Keratinocyte (primary cell): ENCODE measurements around the gene SATB2. TPM values are rescaled to one million over a fixed set of nuclear protein-coding genes. Genes with fewer than 3 reads are reported as not detected.

Experiments
- DNase-seq: peaks from one replicate; pipeline ENCODE4 v3.0.0-alpha.2; 2011; ENCODE audit warnings: low read depth, missing footprints, low spot score
- FAIRE-seq: peaks from 2 replicates; lab custom pipeline; 2011; peaks lifted over from hg19 to GRCh38; lab: Jason Lieb, UNC
- H2AFZ ChIP-seq: 2 replicates; pipeline ENCODE4 v1.6.0; 2012; ENCODE audit warnings: low read length, control low read depth, inconsistent platforms; ENCODE audit not compliant: control insufficient read depth
- H3K27ac ChIP-seq: 2 replicates; pipeline ENCODE4 v1.5.1; 2011; ENCODE audit warnings: low read length; ENCODE audit not compliant: control insufficient read depth, insufficient read depth
- H3K27me3 ChIP-seq: 3 replicates; pipeline ENCODE4 v1.6.0; 2011; ENCODE audit warnings: low read length; ENCODE audit not compliant: control insufficient read depth, insufficient read depth; ENCODE audit errors: extremely low read depth
- H3K36me3 ChIP-seq, 2 experiments: 2 replicates in 1 of 2; 3 replicates in 1 of 2; pipeline ENCODE4 v1.5.1; 2011; ENCODE audit warnings: low read length in 2 of 2, mild to moderate bottlenecking in 1 of 2; ENCODE audit not compliant: control insufficient read depth in 2 of 2, insufficient read depth in 2 of 2; ENCODE audit errors: extremely low read depth in 1 of 2
- H3K4me1 ChIP-seq: 3 replicates; pipeline ENCODE4 v1.5.1; 2011; ENCODE audit warnings: low read length; ENCODE audit not compliant: control insufficient read depth, insufficient read depth; ENCODE audit errors: extremely low read depth
- H3K4me2 ChIP-seq: 3 replicates; pipeline ENCODE4 v1.6.0; 2011; ENCODE audit warnings: low read depth, low read length; ENCODE audit not compliant: control insufficient read depth, insufficient read depth; ENCODE audit errors: extremely low read depth
- H3K4me3 ChIP-seq, 3 experiments: fragments of 200-600 bp in 1 of 3; sonication (generic) in 1 of 3; 2 replicates in 2 of 3; 3 replicates in 1 of 3; pipeline ENCODE4 v1.5.1; 2011 to 2016; ENCODE audit warnings: low read length in 3 of 3, mild to moderate bottlenecking in 3 of 3, control low read depth in 2 of 3, inconsistent platforms in 1 of 3, low read depth in 1 of 3, mixed read lengths in 1 of 3, mixed run types in 1 of 3, moderate library complexity in 1 of 3; ENCODE audit not compliant: control insufficient read depth in 2 of 3, insufficient read depth in 2 of 3; ENCODE audit errors: extremely low read depth in 1 of 3
- H3K79me2 ChIP-seq: 2 replicates; pipeline ENCODE4 v1.6.0; 2012; ENCODE audit warnings: low read length; ENCODE audit not compliant: control insufficient read depth, insufficient read depth
- H3K9ac ChIP-seq: 3 replicates; pipeline ENCODE4 v1.6.0; 2011; ENCODE audit warnings: low read length; ENCODE audit not compliant: control insufficient read depth, insufficient read depth; ENCODE audit errors: extremely low read depth
- H3K9me1 ChIP-seq: 3 replicates; pipeline ENCODE4 v1.6.0; 2011; ENCODE audit warnings: low read length; ENCODE audit not compliant: control insufficient read depth, insufficient read depth; ENCODE audit errors: extremely low read depth
- H3K9me3 ChIP-seq: 2 replicates; pipeline ENCODE4 v1.5.1; 2012; ENCODE audit warnings: low read depth, low read length; ENCODE audit not compliant: control insufficient read depth
- H4K20me1 ChIP-seq: 3 replicates; pipeline ENCODE4 v1.6.0; 2011; ENCODE audit warnings: low read length; ENCODE audit not compliant: control insufficient read depth, insufficient read depth; ENCODE audit errors: extremely low read depth
- CTCF ChIP-seq, 3 experiments: IDR thresholded peaks in 1 of 3; conservative IDR thresholded peaks in 1 of 3; optimal IDR thresholded peaks in 1 of 3; 2 replicates in 2 of 3; 3 replicates in 1 of 3; pipeline versions ENCODE3 to v1.5.1; 2011; ENCODE audit warnings: low read length in 3 of 3, mild to moderate bottlenecking in 3 of 3, moderate library complexity in 2 of 3, control low read depth in 1 of 3, inconsistent platforms in 1 of 3; ENCODE audit not compliant: insufficient read depth in 2 of 3; ENCODE audit errors: extremely low read depth in 1 of 3
- EZH2 ChIP-seq: IDR thresholded peaks from one replicate; pipeline ENCODE4 v1.6.1; 2012; ENCODE audit warnings: inconsistent platforms, mild to moderate bottlenecking, low read length, moderate library complexity
- dilution Hi-C: fragments of 300-500 bp; cut with MboI; formaldehyde crosslinking; loops from one replicate; pipeline ENCODE4 v1.7.0; 2020; ENCODE audit warnings: low sequenced_read_pairs; ENCODE audit not compliant: extremely low pct_ligation_motif_present
- polyA plus RNA-seq, 5 experiments: library from polyadenylated mRNA; depleted of rRNA in 3 of 5; stranded (reverse) in 3 of 5; stranded (forward) in 1 of 5; unstranded in 1 of 5; fragments of >200 nt; gene quantifications; 1 replicate in 1 of 5; 2 replicates in 3 of 5; 3 replicates in 1 of 5; pipeline versions ENCODE4 v1.2.1 to v1.2.3, GENCODE V29; 2011 to 2012; ENCODE audit warnings: missing spikeins in 2 of 5, low read depth in 1 of 5, low replicate concordance in 1 of 5

SATB2 gene
- polyA plus RNA-seq, 1 donor (not counting 4 experiments of a cell fraction or from before 2014, with no cell fraction given) = 1.4 TPM

GRCh38 chr2:199424160-199424559 is 33.6 kb downstream of the SATB2 start:
- dilution Hi-C loops = no loop called here
- TF ChIP-seq CTCF (optimal IDR thresholded peaks at IDR 0.05 in 1 of 3, IDR thresholded peaks at IDR 0.05 in 1 of 3, conservative IDR thresholded peaks at IDR 0.05 in 1 of 3; ENCODE audit: extremely low read depth in 1 of 3, insufficient read depth in 2 of 3, low read length in 3 of 3) (no peak), EZH2 (no peak)
- H3K4me1 ChIP-seq = no peaks in the 10 kb centered on the region
- H3K27me3 ChIP-seq = no peaks in the 10 kb centered on the region
- H3K36me3 ChIP-seq = no peaks in the 10 kb centered on the region
- no peak overlapping the region for H3K4me2 ChIP-seq
- no peak for FAIRE-seq
- H2AFZ ChIP-seq = no peak overlapping the region
- H3K9me1 ChIP-seq = no peaks in the 10 kb centered on the region
- H3K4me3 ChIP-seq = no peak overlapping the region
- no peaks in the 10 kb centered on the region for H3K79me2 ChIP-seq
- DNase-seq = no peak
- H3K9ac ChIP-seq = no peak overlapping the region
- no peaks in the 10 kb centered on the region for H3K9me3 ChIP-seq
- no peaks in the 10 kb centered on the region for H4K20me1 ChIP-seq
- H3K27ac ChIP-seq = no peak overlapping the region

DNA sequence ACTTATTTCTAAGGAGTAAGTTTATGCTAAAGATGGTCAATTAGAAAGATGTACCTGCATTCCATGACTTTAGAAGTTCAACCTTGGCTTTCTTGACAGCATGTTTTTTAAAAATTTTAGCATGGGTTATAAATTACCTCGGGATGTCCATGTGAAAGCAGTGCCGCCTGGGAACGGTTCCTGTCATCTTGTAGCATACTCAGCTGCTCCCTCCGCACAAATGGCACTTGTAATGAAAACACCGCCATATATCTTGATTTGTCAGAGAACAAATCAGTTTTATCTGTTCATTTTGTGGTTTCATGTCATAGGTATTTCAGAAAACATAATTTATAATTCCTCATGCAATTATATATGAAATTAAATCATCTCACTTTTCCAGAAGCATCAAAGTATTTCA is 38.3 kb downstream of the SATB2 start:
- dilution Hi-C loops = no loop called here
- Histone ChIP-seq H3K9me1 (no peaks in the 10 kb centered on the region), H3K27me3 (no peaks in the 10 kb centered on the region), H4K20me1 (no peaks in the 10 kb centered on the region), H3K9me3 (no peaks in the 10 kb centered on the region), H3K4me2 (no peak overlapping the region), H3K36me3 (no peaks in the 10 kb centered on the region), H3K27ac (no peak overlapping the region), H3K79me2 (no peaks in the 10 kb centered on the region), H3K4me3 (no peak overlapping the region), H3K4me1 (no peaks in the 10 kb centered on the region), H3K9ac (no peak overlapping the region), H2AFZ (no peak overlapping the region)
- FAIRE-seq = no peak
- DNase-seq = no peak
- TF ChIP-seq EZH2 = no peak
- TF ChIP-seq CTCF (optimal IDR thresholded peaks at IDR 0.05 in 1 of 3, IDR thresholded peaks at IDR 0.05 in 1 of 3, conservative IDR thresholded peaks at IDR 0.05 in 1 of 3; ENCODE audit: extremely low read depth in 1 of 3, insufficient read depth in 2 of 3, low read length in 3 of 3) = no peak
